KMS-11 (cell line): ENCODE measurements around the gene CRACR2B.

Source experiments
- H2AFZ ChIP-seq: fragments of 200-600 bp; sonication (generic); 2 replicates; pipeline ENCODE4 v1.6.1; 2016; ENCODE audit warnings: antibody characterized with exemption, mixed run types, low read depth
- H3K27ac ChIP-seq: fragments of 200-600 bp; sonication (generic); 2 replicates; pipeline ENCODE4 v1.6.1; 2016; ENCODE audit warnings: mild to moderate bottlenecking, mixed run types
- H3K27me3 ChIP-seq: fragments of 200-600 bp; sonication (generic); 2 replicates; pipeline ENCODE4 v1.6.1; 2017; ENCODE audit warnings: mild to moderate bottlenecking, low read depth, mixed run types, moderate library complexity; ENCODE audit not compliant: insufficient read depth
- H3K36me3 ChIP-seq: fragments of 200-600 bp; sonication (generic); 2 replicates; pipeline ENCODE4 v1.6.1; 2017; ENCODE audit warnings: mild to moderate bottlenecking, mixed run types; ENCODE audit not compliant: insufficient read depth
- H3K4me1 ChIP-seq: fragments of 200-600 bp; sonication (generic); 2 replicates; pipeline ENCODE4 v1.6.1; 2016; ENCODE audit warnings: mild to moderate bottlenecking, low read depth, mixed run types; ENCODE audit not compliant: poor library complexity, severe bottlenecking
- H3K4me2 ChIP-seq: fragments of 200-600 bp; sonication (generic); 2 replicates; pipeline ENCODE4 v1.7.0; 2016; ENCODE audit warnings: mild to moderate bottlenecking, mixed run types
- H3K4me3 ChIP-seq: fragments of 200-600 bp; sonication (generic); IDR thresholded peaks from 2 replicates; pipeline ENCODE4 v1.6.1; 2017; ENCODE audit warnings: low read depth, low read length, mixed read lengths; ENCODE audit not compliant: insufficient read depth
- H3K79me2 ChIP-seq: fragments of 200-600 bp; sonication (generic); 2 replicates; pipeline ENCODE4 v1.6.1; 2016; ENCODE audit warnings: low read depth, mixed run types; ENCODE audit not compliant: insufficient read depth
- H3K9ac ChIP-seq: fragments of 200-600 bp; sonication (generic); 2 replicates; pipeline ENCODE4 v1.6.1; 2016; ENCODE audit warnings: mild to moderate bottlenecking, mixed run types
- H4K20me1 ChIP-seq: fragments of 200-600 bp; sonication (generic); 2 replicates; pipeline ENCODE4 v1.6.1; 2016; ENCODE audit warnings: mild to moderate bottlenecking, mixed run types; ENCODE audit not compliant: insufficient read depth
- CTCF ChIP-seq: fragments of 200-600 bp; sonication (generic); conservative IDR thresholded peaks from 2 replicates; pipeline ENCODE4 v1.6.1; 2017; ENCODE audit warnings: low read depth, mild to moderate bottlenecking, antibody characterized with exemption, low read length, moderate library complexity, mixed read lengths

The CRACR2B gene

GRCh38 chr11:866481-866880 lies 38.8 kb downstream of the CRACR2B start:
- TF ChIP-seq CTCF, result no peak
- Histone ChIP-seq H2AFZ (no peak overlapping the region), H3K79me2 (no peaks in the 10 kb centered on the region), H3K4me2 (no peak overlapping the region), H3K27me3 (peaks cover 4% of the 10 kb centered on the region; the same call in 1 of the 2 replicates), H3K27ac (no peak overlapping the region), H4K20me1 (no peaks in the 10 kb centered on the region), H3K36me3 (no peaks in the 10 kb centered on the region), H3K4me3 (no peak overlapping the region), H3K4me1 (no peaks in the 10 kb centered on the region), H3K9ac (no peak overlapping the region)

- H3K4me2 ChIP-seq, result no peak overlapping the region
- H3K4me3 ChIP-seq, result no peak overlapping the region
- no peaks in the 10 kb centered on the region for H4K20me1 ChIP-seq
- H2AFZ ChIP-seq, result no peak overlapping the region
- no peak for TF ChIP-seq CTCF
- H3K27me3 ChIP-seq, result no peaks in the 10 kb centered on the region
- no peaks in the 10 kb centered on the region for H3K4me1 ChIP-seq
- H3K79me2 ChIP-seq, result no peaks in the 10 kb centered on the region
- no peak overlapping the region for H3K9ac ChIP-seq
- no peaks in the 10 kb centered on the region for H3K36me3 ChIP-seq
- no peak overlapping the region for H3K27ac ChIP-seq
Measured at GRCh38 chr11:867856-868358, 40.2 kb downstream of the CRACR2B start.

- Histone ChIP-seq H3K79me2 (no peaks in the 10 kb centered on the region), H3K9ac (no peak overlapping the region)
Measured at GRCh38 chr11:868394-868793, 40.7 kb downstream of the CRACR2B start.

GRCh38 chr11:868802-869201 lies 41.1 kb downstream of the CRACR2B start:
- no peaks in the 10 kb centered on the region for H3K27me3 ChIP-seq
- H3K4me2 ChIP-seq, result no peak overlapping the region
- no peaks in the 10 kb centered on the region for H3K79me2 ChIP-seq
- H3K4me3 ChIP-seq, result no peak overlapping the region
- H4K20me1 ChIP-seq, result no peaks in the 10 kb centered on the region
- no peaks in the 10 kb centered on the region for H3K36me3 ChIP-seq
- H2AFZ ChIP-seq, result no peak overlapping the region
- no peak overlapping the region for H3K27ac ChIP-seq
- no peak overlapping the region for H3K9ac ChIP-seq
- no peaks in the 10 kb centered on the region for H3K4me1 ChIP-seq
- TF ChIP-seq CTCF, result no peak

More at GRCh38 chr11:868394-868793, 40.7 kb downstream of the CRACR2B start:
- no peaks in the 10 kb centered on the region for H3K36me3 ChIP-seq
- H3K27me3 ChIP-seq, result no peaks in the 10 kb centered on the region
- H2AFZ ChIP-seq, result no peak overlapping the region
- TF ChIP-seq CTCF, result no peak
- H3K4me2 ChIP-seq, result no peak overlapping the region
- no peak overlapping the region for H3K4me3 ChIP-seq
- no peaks in the 10 kb centered on the region for H3K4me1 ChIP-seq
- no peak overlapping the region for H3K27ac ChIP-seq
- H4K20me1 ChIP-seq, result no peaks in the 10 kb centered on the region
